Right kidney (tissue), 1 donor: Measurements from ENCODE around the gene CCDC12.
A peak's percentile ranks its signal among the peaks of the same experiment; 100 is the strongest.
"Not testable (repeated sequence)": the region's sequence is repeated elsewhere in the genome, so short reads cannot be mapped to it uniquely, and the experiment has no call there.

ENCODE experiments used
- DNase-seq: peaks from one replicate; pipeline ENCODE4 v3.0.0-alpha.2; 2016

CCDC12 gene

DNA sequence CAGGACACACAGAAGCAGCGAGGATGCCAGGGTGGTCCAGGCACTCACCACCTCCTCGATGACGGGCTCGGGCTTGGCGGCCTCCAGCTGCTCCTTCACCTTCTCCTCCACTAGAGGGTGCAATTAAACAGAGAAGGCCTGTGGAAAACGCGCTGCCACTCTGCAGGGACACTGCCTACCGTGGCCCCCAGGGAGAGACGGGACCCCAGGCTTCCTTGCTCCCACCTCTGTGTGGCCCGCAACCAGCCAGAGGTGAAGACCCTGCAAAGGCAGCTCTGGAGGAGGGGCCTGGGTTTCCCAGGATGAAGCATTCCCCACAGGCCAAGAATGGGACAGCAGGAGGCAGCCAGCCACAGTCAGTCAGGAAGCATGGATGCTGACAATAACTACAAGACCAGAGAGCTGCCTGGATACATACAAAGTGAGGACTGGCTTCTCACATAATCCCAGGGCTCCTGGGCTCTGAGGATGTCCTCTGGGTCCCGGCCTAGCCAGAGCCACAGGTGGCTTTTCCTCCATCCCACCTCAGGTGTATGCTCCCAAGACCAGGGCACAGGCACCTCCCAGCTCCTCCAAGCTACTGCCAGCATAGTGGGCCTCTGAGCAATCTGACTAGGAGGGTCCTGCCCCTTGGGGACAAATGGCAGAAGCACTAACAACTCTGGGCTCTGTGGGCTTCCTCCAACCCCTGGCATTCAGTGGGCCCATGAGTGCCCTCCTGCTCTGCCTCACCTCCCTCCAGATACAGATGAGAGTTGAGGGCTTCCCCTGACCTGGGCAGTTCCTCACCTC, 52.8 kb downstream of the CCDC12 start:
- DNase-seq, result no peak

DNA sequence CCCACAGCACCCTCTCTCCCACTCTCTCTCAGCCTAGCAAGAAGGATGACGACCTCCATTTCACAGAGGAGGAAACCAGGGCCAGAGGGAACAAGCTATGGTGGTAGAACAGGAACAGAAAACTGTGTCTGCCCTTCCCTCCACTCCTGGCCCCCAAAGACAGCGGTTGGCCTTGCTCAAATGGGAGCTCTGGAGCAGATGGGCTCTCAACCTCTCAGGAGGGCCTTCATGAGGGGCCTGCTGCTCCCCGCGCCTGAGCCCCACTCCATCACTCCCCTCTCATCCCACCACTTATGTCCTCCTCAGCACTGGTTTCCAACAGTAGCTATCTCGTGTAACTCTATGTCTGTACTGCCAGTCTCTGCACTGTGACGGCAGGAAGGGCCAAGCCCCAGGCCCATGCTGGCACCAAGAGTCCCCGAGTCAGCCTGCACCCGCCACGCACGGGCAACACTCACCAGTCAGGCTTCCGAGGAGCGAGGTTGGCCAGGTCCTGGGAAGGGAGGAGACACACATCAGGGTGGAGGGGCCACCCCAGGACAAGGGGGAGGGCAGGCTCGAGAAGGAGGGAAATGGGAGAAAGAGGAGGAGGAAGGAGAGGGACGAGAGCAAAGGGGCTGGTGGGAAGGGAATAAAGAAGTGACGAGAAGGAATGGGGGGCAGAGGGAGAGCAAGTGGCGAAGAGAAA, 53.5 kb downstream of the CCDC12 start:
- DNase-seq, result no peak

DNA sequence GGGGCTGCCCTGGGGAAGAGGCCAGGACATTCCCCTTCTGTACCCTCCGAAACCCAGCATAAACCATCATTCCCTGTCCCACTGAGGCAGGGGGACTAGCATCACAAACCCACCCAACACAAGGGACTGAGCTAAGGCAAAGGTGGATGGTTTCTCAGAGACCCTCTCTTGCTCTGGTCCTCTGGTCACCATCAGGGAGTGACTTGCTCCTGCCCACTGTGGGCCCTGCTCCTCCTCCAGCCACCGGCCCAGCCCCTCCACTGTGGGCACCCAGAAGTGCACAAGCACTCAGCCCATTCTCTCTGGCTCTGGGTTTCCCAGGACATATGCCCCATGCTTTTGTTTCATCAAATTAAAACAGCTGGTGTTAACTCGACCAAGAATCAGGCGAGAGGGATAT, 54.1 kb downstream of the CCDC12 start:
- DNase-seq, result no peak

GRCh38 chr3:46921871-46922271, 54.7 kb downstream of the CCDC12 start:
- DNase-seq, result no peak

DNA sequence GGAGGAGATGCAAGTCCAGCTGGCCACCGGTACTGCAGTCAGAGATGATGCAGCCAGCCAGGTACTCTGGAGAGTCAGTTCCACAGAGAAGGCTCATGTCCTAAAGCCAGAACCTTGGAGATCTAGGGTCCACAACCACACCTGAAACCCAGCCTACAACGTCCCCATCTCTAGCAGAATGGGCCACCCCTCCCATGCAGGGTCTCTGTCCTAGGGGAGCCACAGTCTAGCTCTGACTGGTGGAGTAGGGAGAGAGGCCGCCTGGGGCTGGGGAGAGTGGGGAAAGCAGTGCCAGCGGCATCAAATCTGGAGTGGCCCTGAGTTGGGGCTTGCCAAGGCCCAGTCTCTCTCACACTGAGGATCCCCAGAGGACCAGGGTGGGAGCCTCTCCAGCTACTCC, 55.5 kb downstream of the CCDC12 start:
- no peak for DNase-seq

DNA sequence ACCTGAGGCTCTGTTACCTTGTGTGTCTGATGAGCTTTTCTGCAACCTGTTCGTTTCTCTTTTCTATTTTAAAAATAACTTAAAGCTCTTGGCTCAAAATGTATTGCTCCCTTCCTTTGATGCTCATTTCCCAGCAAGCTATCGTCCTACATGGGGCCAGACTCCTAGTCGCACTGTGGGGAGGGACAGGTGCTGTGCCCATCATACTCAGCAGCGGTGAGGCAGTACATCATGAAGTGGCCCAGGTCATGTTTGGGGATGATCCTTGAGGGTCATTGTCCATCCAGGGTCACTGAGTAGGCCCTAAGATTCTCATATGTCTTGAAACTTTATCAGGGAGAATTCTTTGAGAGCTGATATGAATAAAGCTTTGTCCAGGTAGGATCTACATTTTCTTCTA, 57.9 kb downstream of the CCDC12 start:
- DNase-seq, result no peak

GRCh38 chr3:46918202-46918601, 58.3 kb downstream of the CCDC12 start:
- DNase-seq, result no peak

- no peak for DNase-seq
Observed at GRCh38 chr3:46917257-46917656, 59.3 kb downstream of the CCDC12 start.

- no peak for DNase-seq
Observed at GRCh38 chr3:46916799-46917198, 59.7 kb downstream of the CCDC12 start.

GRCh38 chr3:46916278-46916677, 60.3 kb downstream of the CCDC12 start:
- no peak for DNase-seq

DNA sequence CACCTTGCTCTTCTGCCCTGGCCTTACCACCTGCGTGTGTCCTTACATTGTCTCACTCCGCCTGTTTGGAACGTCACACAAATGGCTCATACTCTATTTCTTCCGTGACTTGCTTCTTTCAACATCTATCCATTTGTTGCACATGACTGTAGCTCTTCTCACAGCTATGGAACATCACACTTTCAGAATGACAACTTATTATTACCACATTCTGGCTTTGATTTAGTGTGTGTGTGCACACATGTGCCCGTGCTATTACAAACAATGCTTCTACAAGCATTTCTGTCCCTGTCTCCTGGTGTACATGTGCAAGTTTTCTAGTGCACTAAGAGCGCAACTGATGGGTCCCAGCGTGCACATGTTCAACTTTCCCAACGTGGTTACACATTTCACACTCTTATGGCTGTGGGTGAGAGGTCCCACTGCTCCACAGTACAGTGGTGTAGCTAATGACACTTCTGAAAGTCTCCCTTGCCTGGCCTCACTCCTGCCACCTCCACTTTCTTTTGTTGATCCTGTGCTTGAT, 61.2 kb downstream of the CCDC12 start:
- DNase-seq, result no peak

DNA sequence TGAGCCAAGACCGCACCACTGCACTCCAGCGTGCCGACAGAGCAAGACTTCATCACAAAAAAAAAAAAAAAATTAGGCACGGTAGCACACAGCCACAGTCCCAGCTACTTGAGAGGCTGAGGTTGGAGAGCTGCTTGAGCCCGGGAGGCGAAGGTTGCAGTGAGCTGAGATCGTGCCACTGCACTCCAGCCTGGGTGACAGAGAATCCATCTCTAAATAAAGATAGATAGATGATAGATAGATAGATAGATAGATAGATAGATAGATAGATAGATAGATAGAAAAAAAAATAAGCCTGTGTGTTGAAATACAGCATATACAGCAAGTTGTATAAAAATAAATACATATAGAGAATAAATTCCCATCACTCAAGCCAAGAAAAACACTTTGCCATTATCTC, 61.7 kb downstream of the CCDC12 start:
- no peak for DNase-seq

DNA sequence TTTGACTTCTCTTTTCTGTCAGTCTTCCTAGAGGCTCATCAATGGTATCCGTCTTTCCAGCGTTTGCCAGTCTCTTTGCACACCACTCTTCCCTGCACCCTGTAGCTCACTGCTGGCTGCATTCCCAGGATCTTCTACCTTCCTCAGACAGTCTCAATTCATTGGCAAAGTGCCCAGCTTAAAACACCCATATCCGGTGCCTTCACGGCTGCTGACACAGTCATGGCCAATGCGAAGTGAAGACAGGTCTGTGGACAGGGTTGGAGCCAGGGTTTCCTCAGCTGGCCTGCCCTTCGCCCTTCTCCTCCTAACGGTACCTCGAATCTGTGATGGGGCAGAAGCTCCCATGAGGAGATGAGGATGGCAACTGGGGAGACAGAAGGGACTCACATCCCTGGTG, 62.9 kb downstream of the CCDC12 start:
- DNase-seq, result no peak

GRCh38 chr3:46912986-46913385, 63.6 kb downstream of the CCDC12 start:
- DNase-seq, result no peak

- DNase-seq, result not testable (repeated sequence)
Observed at GRCh38 chr3:46910914-46911313, 65.6 kb downstream of the CCDC12 start.

- DNase-seq, result no peak
Observed at GRCh38 chr3:46910166-46910760, 66.3 kb downstream of the CCDC12 start.

DNA sequence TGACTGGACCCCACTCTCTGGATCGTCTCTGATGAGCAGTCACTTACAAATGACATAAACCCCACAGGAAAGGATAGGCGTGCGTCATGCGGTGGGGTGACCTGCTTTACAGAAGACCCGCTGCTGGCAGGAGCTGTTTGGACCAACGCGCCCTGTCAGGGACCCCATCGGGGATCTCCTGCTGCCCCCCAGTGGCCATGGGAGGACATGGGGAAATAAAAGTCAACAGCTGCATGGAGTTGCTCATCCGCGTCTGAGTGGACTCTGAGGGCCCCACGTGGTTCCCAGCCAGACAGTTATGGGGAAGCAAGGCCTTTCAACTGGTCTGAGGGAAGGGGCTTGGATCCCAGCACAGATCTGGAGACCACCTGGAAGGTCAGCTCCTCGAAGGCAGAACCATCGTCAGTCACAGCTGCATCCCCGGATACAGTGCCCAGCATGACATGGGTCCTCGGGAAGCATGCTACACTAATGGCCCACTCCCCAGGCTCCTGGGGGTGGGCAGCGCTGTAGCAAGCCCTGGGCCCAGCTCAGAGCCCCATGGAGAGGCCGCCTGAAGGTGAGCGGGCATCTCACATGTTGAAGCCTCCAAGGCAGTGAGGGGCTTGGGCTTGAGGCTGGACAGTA, 66.9 kb downstream of the CCDC12 start:
- peak; percentile 70 for DNase-seq

GRCh38 chr3:46908986-46909534, 67.5 kb downstream of the CCDC12 start:
- DNase-seq, result no peak

- no peak for DNase-seq
Observed at GRCh38 chr3:46908294-46908985, 68.1 kb downstream of the CCDC12 start.

DNA sequence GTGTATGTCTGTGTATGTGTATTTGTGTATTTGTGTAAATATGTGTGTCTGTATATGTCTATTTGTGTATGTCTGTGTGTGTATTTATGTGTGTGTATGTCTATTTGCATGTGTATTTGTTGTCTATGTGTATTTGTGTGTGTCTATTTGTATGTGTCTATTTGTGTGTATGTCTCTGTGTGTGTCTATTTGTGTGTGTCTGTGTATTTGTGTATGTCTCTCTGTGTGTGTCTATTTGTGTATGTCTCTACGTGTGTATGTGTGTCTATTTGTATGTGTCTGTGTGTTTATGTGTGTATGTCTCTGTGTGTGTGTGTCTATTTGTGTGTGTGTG, 68.6 kb downstream of the CCDC12 start:
- no peak for DNase-seq

DNA sequence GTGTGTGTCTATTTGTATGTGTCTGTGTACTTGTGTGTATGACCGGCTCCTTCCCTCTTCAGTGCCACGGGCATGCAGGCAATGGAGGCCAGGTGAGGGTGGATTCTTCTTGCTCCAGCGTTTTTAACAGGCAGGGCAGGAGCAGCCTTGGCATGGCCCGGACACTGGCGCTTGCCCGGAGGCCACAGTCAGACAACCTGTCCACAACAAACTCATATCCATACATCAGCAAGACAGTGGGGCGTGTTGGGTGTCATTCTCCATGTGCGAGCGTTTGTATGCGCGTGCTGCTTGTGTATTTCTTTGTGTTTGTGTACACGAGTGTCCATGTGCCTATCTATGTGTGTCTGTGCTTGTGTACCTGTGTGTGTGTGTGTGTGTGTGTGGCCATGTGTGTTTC, 69.3 kb downstream of the CCDC12 start:
- DNase-seq, result no peak

DNA sequence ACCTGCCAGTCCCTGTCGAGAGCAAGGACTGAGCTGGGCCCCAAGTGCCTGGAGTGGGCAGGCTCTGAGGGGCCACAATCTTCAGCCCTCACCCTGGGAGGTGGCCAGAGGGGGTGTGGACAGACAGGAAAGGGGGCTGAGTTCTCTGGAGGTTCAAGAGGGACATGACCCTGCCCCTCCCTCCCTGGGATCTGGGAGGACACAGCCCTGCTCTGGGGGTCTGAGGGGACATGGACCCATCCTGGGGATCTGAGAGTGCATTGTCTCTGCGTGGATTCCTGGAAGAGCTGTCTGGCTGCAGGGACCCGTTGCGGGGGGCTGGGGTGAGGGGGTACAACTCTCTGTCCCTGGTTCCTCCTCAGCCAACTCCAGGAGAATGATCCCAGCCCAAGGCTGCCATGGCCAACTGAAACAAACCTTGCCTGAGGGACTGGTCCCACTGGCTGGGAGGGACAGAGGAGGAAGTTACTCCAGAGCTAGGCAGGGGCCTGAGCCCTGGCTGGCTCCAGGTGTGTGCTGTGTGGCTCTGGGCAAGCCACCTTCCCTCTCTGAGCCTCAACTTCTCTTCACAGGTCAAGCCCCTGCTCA, 70.0 kb downstream of the CCDC12 start:
- DNase-seq, result no peak
